K562 (cell line): Measurements from ENCODE around the gene RXRA. TPM values are rescaled to one million over a fixed set of nuclear protein-coding genes. Genes with fewer than 3 reads are reported as not detected.

ENCODE experiments used
- ATAC-seq: fragments of 200-7000 bp; cut with Tn5 transposase; 3 replicates; pipeline ENCODE4 v1.9.1; 2020; ENCODE audit warnings: moderate library complexity
- BruUV-seq: library from RNA; stranded (reverse); fragments of 400-500 nt; replicated peaks from 2 replicates; lab custom pipeline; 2021; lab: Mats Ljungman, UMichigan
- CTCF ChIA-PET: fragments of 300-600 bp; formaldehyde crosslinking; extraction: SDS; loops from one replicate; lab custom pipeline; 2021; ENCODE audit warnings: low intra/inter-chr PET ratio; lab: Yijun Ruan, JAX
- POLR2A ChIA-PET: fragments of 300-600, 350-650 bp; sonication (Branson Sonifier 250); formaldehyde crosslinking; extraction: SDS; loops from one replicate; lab custom pipeline; 2021; ENCODE audit warnings: antibody characterized with exemption, inconsistent platforms; lab: Yijun Ruan, JAX
- DNase-seq, 4 experiments: peaks; one replicate each; pipeline versions ENCODE4 v3.0.0 to v3.0.0-alpha.2; 2011 to 2018; ENCODE audit warnings: low spot score in 3 of 4, mixed read lengths in 3 of 4; ENCODE audit errors: extremely low read depth in 1 of 4
- FAIRE-seq: peaks from 2 replicates; lab custom pipeline; 2011; peaks lifted over from hg19 to GRCh38; lab: Jason Lieb, UNC
- H2AFZ ChIP-seq: 2 replicates; pipeline ENCODE4 v1.6.0; 2011; ENCODE audit warnings: low read depth, low read length, control low read depth, inconsistent platforms
- H3K27ac ChIP-seq: fragments of 200-600 bp; 3 replicates; pipeline ENCODE4 v1.8.0; 2011; ENCODE audit warnings: low read depth, mild to moderate bottlenecking, control low read depth, inconsistent platforms, low read length, moderate library complexity, mixed read lengths; ENCODE audit errors: extremely low read depth
- H3K27me3 ChIP-seq, 2 experiments: fragments of 300-600 bp in 1 of 2; 2 replicates in 1 of 2; 3 replicates in 1 of 2; pipeline versions ENCODE4 v1.6.0 to v1.8.0; 2011; ENCODE audit warnings: inconsistent platforms in 2 of 2, low read length in 2 of 2, mild to moderate bottlenecking in 1 of 2, mixed read lengths in 1 of 2, moderate library complexity in 1 of 2; ENCODE audit not compliant: control insufficient read depth in 2 of 2, insufficient read depth in 2 of 2
- H3K36me3 ChIP-seq: fragments of 300-600 bp; 3 replicates; pipeline ENCODE4 v1.8.0; 2011; ENCODE audit warnings: mild to moderate bottlenecking, low read length, inconsistent platforms; ENCODE audit not compliant: control insufficient read depth, insufficient read depth
- H3K4me1 ChIP-seq, 2 experiments: fragments of 200-600 bp in 1 of 2; replicated peaks in 1 of 2; 2 replicates in 1 of 2; 3 replicates in 1 of 2; pipeline versions ENCODE4 v1.5.1 to v1.8.0; 2011; ENCODE audit warnings: inconsistent platforms in 2 of 2, low read length in 2 of 2, mild to moderate bottlenecking in 1 of 2, mixed read lengths in 1 of 2, moderate library complexity in 1 of 2; ENCODE audit not compliant: control insufficient read depth in 2 of 2, insufficient read depth in 2 of 2
- H3K4me2 ChIP-seq: 2 replicates; pipeline ENCODE4 v1.6.1; 2011; ENCODE audit warnings: low read length, control low read depth, inconsistent platforms, mixed read lengths; ENCODE audit not compliant: insufficient read depth
- H3K4me3 ChIP-seq: fragments of 200-600 bp; sonication (generic), shearing (Covaris generic); 2 replicates; pipeline ENCODE4 v1.5.1; 2016; ENCODE audit warnings: control low read depth, inconsistent platforms
- H3K79me2 ChIP-seq: fragments of 200-600 bp; 3 replicates; pipeline ENCODE4 v1.8.0; 2011; ENCODE audit warnings: low read length, inconsistent platforms; ENCODE audit not compliant: control insufficient read depth, insufficient read depth
- H3K9ac ChIP-seq, 2 experiments: 2 replicates each; pipeline versions ENCODE4 v1.6.0 to v1.6.1; 2011; ENCODE audit warnings: low read depth in 2 of 2, low read length in 2 of 2, control low read depth in 1 of 2, inconsistent platforms in 1 of 2, mild to moderate bottlenecking in 1 of 2, mixed read lengths in 1 of 2; ENCODE audit not compliant: insufficient read depth in 1 of 2
- H3K9me1 ChIP-seq: one replicate; pipeline ENCODE4 v1.6.0; 2011; ENCODE audit warnings: inconsistent platforms, mild to moderate bottlenecking, low read length, moderate library complexity; ENCODE audit not compliant: control insufficient read depth, insufficient read depth
- H3K9me3 ChIP-seq: replicated peaks from 2 replicates; pipeline ENCODE4 v1.5.1; 2011; ENCODE audit warnings: low read depth, low read length, inconsistent platforms; ENCODE audit not compliant: control insufficient read depth, insufficient read depth
- H4K20me1 ChIP-seq: replicated peaks from 2 replicates; pipeline ENCODE4 v1.6.1; 2011; ENCODE audit warnings: low read length, inconsistent platforms, mixed read lengths; ENCODE audit not compliant: control insufficient read depth, insufficient read depth
- ASH1L ChIP-seq: fragments of 450-650 bp; IDR thresholded peaks from 2 replicates; pipeline ENCODE4 v1.6.1; 2018; ENCODE audit warnings: borderline replicate concordance, mild to moderate bottlenecking, low read depth; ENCODE audit not compliant: partially characterized antibody
- DPF2 ChIP-seq: fragments of 450-650 bp; IDR thresholded peaks from 2 replicates; pipeline ENCODE4 v1.6.1; 2016
- HNRNPK ChIP-seq: fragments of 200-400 bp; formaldehyde crosslinking; IDR thresholded peaks from one replicate; pipeline ENCODE4 v1.6.1; 2018; ENCODE audit warnings: mild to moderate bottlenecking, low read depth, low read length; ENCODE audit not compliant: poor library complexity, severe bottlenecking
- KDM1A ChIP-seq, 2 experiments: fragments of 450-650 bp; IDR thresholded peaks; 2 replicates each; pipeline ENCODE4 v1.6.1; 2016; ENCODE audit warnings: mild to moderate bottlenecking in 2 of 2
- KDM5B ChIP-seq: fragments of 200-600 bp; sonication (generic); IDR thresholded peaks from 2 replicates; pipeline ENCODE4 v1.6.1; 2012; ENCODE audit warnings: low read depth, mild to moderate bottlenecking, moderate library complexity, low read length, control low read depth, inconsistent platforms; ENCODE audit not compliant: insufficient replicate concordance
- KLF16 ChIP-seq: IDR thresholded peaks from 2 replicates; pipeline ENCODE4 v1.6.1; 2016; ENCODE audit warnings: antibody characterized with exemption
- MAZ ChIP-seq, 2 experiments: fragments of 450-650 bp in 1 of 2; sonication (generic) in 1 of 2; formaldehyde crosslinking; IDR thresholded peaks in 1 of 2; conservative IDR thresholded peaks in 1 of 2; 2 replicates each; pipeline versions ENCODE4 v1.4.0 to v1.5.0; 2020; ENCODE audit warnings: mild to moderate bottlenecking in 1 of 2, missing genetic modification reagents in 1 of 2
- MCM7 ChIP-seq, 2 experiments: fragments of 450-650 bp; IDR thresholded peaks; 2 replicates each; pipeline ENCODE4 v1.6.1; 2016 to 2018
- PHB2 ChIP-seq: fragments of 450-650 bp; IDR thresholded peaks from 2 replicates; pipeline ENCODE4 v1.6.1; 2017; ENCODE audit warnings: low read depth
- POLR2B ChIP-seq: fragments of 450-650 bp; IDR thresholded peaks from 2 replicates; pipeline ENCODE4 v1.6.1; 2018; ENCODE audit warnings: low read depth; ENCODE audit not compliant: partially characterized antibody
- STAT5A ChIP-seq: IDR thresholded peaks from 2 replicates; pipeline ENCODE4 v1.6.1; 2012; ENCODE audit warnings: low read length, inconsistent platforms, borderline replicate concordance
- SUPT5H ChIP-seq: fragments of 450-650 bp; IDR thresholded peaks from 2 replicates; pipeline ENCODE4 v1.6.1; 2016
- TOE1 ChIP-seq, 2 experiments: fragments of 450-650 bp in 1 of 2; sonication (generic) in 1 of 2; formaldehyde crosslinking in 1 of 2; IDR thresholded peaks; 2 replicates each; pipeline versions ENCODE4 v1.7.1 to v1.8.0; 2016 to 2022; ENCODE audit warnings: borderline replicate concordance in 2 of 2, mild to moderate bottlenecking in 2 of 2, antibody characterized with exemption in 1 of 2, inconsistent platforms in 1 of 2, low read depth in 1 of 2, missing genetic modification reagents in 1 of 2, moderate library complexity in 1 of 2
- TRIM24 ChIP-seq, 2 experiments: fragments of 450-650 bp; IDR thresholded peaks; 2 replicates each; pipeline ENCODE4 v1.6.1; 2016
- WGBS: fragments of 100-300 bp; shearing (Covaris generic); methylation state at CpG from one replicate; pipeline ENCODE4 v1.1.6; 2016; ENCODE audit warnings: low coverage, mixed read lengths; ENCODE audit not compliant: insufficient coverage; ENCODE audit errors: missing lambda C conversion rate; 5-methylcytosine and 5-hydroxymethylcytosine counted together
- in situ Hi-C: fragments of 300-500 bp; cut with MboI; formaldehyde crosslinking; loops from 4 replicates; pipeline ENCODE4 v1.15.0; 2018; ENCODE audit warnings: inconsistent platforms, mixed read lengths
- intact Hi-C: fragments of 100-400 bp; cut with micrococcal nuclease; formaldehyde crosslinking; loops from 2 replicates; pipeline ENCODE4 v1.14.2; 2022
- polyA plus RNA-seq, 8 experiments: library from polyadenylated mRNA; depleted of rRNA in 4 of 8; stranded (reverse) in 5 of 8; unstranded in 3 of 8; fragments of >200 nt; fragmentation: Nextera tagmentation in 2 of 8; fragmentation: Illumina TruSeq in 1 of 8; extraction: Ambion mirVana in 2 of 8; extraction: Trizol in 1 of 8; gene quantifications; 2 replicates each; pipeline versions ENCODE4 v1.2.1 to v1.2.3, GENCODE V29; 2011 to 2014; ENCODE audit warnings: inconsistent platforms in 1 of 8, missing spikeins in 1 of 8
- total RNA-seq, 7 experiments: library from RNA; depleted of rRNA in 6 of 7; stranded (reverse); fragments of >200 nt in 6 of 7; fragmentation: Illumina TruSeq in 2 of 7; extraction: Trizol in 2 of 7; gene quantifications; 2 replicates each; pipeline versions ENCODE4 v1.2.1 to v1.2.3, GENCODE V29; 2011 to 2021; ENCODE audit warnings: low replicate concordance in 1 of 7
- TF ChIP-seq, protein P1 (sequence below), 2 experiments: fragments of 450-650 bp in 1 of 2; IDR thresholded peaks; 2 replicates each; pipeline ENCODE4 v1.6.1; 2011 to 2017; ENCODE audit warnings: low read depth in 2 of 2, antibody characterized with exemption in 1 of 2, borderline replicate concordance in 1 of 2, low read length in 1 of 2, mild to moderate bottlenecking in 1 of 2, mixed read lengths in 1 of 2; ENCODE audit not compliant: control insufficient read depth in 1 of 2
- TF ChIP-seq, protein P2 (sequence below): fragments of 250-450 bp; sonication (Bioruptor Pico); IDR thresholded peaks from 2 replicates; pipeline ENCODE4 v1.5.1; 2021; ENCODE audit warnings: mild to moderate bottlenecking

The RXRA gene
- total and polyA plus RNA-seq, 9 of the 15 experiments (the other 6 are each of a cell fraction or from before 2014, with no cell fraction given), result 0.35 to 23.6 (median 4.6) TPM

DNA sequence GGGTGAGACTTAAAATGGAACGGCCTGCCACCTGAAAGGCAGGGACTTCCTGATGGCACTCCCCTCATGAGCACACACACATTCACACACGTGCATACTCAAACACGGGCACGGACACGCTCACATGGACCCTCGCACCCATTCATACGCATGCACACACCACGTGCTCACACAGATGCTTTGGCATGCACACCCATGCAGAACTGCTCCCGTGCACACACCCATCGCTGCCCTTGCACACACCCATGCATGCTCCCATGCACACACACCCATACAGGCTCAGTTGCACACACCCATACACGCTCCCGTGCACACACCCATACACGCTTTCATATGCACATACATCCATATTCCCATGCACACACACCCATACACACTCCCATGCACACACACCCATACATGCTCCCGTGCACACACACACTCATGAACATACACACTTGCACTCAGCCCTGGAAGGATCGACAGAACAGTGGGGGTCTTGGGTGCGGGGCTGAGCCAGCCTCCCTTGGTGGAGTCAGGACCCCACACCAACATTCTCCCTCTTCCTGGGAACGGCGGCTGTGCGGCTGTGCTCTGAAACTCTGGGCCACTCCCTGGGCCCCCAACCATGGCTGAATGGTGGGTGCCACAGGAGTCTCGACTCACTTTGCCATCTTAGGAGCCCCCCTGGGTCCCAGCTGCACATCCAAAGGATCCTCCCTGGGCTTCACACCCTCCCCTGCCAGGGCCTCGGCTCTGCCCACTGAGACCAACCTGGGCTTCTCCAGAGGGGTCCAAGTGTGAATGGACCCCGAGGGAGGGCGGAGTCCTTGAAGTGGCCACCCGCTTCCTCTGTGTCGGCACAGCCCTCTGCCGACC, 115.2 kb downstream of the RXRA start:
- H3K4me3 ChIP-seq, result no peak overlapping the region
- no peak overlapping the region for H3K4me2 ChIP-seq
- intact Hi-C loops (loop anchor here (2.0 kb wide), 1 partner anchor 173 kb away; no protein-coding TSS in a partner anchor), in situ Hi-C loops (no loop called here)
- CTCF ChIA-PET, result interaction anchor here (3.5 kb wide), 1 partner anchor 271 kb away, joined by 52 read pairs; no protein-coding TSS in a partner anchor
- POLR2A ChIA-PET, result interaction anchor here (0.6 to 1.4 kb wide), 3 partner anchors 18 to 286 kb away, joined by 3 read pairs; no protein-coding TSS in a partner anchor
- no TSS peak for BruUV-seq
- 0 out of 3 replicates have a peak, but pooled peaks cover 3% of the 10 kb centered on the region for H3K36me3 ChIP-seq
- no peaks in the 10 kb centered on the region; the same call in 1 of the 2 replicates for H3K9me3 ChIP-seq
- 36% methylated on average over 23 of the region's 26 CpGs for WGBS
- 0 out of 2 replicates have a peak, but pooled peaks cover 4% of the 10 kb centered on the region for H4K20me1 ChIP-seq
- H3K79me2 ChIP-seq, result no peaks in the 10 kb centered on the region
- H3K27me3 ChIP-seq, result no peaks in the 10 kb centered on the region
- no peak overlapping the region for H3K27ac ChIP-seq
- no peak for ATAC-seq
- FAIRE-seq, result no peak
- H3K4me1 ChIP-seq, result peaks cover 0 to 43% of the 10 kb centered on the region in 2 experiments; a peak in 1 of 5 replicates
- no peaks in the 10 kb centered on the region for H3K9me1 ChIP-seq
- no peak for DNase-seq
- H3K9ac ChIP-seq, result 0 out of 4 replicates have a peak overlapping the region, but pooled peaks of 1 of the 2 experiments have one; percentile 1
- no peak overlapping the region for H2AFZ ChIP-seq
- TF ChIP-seq, protein P1, sequence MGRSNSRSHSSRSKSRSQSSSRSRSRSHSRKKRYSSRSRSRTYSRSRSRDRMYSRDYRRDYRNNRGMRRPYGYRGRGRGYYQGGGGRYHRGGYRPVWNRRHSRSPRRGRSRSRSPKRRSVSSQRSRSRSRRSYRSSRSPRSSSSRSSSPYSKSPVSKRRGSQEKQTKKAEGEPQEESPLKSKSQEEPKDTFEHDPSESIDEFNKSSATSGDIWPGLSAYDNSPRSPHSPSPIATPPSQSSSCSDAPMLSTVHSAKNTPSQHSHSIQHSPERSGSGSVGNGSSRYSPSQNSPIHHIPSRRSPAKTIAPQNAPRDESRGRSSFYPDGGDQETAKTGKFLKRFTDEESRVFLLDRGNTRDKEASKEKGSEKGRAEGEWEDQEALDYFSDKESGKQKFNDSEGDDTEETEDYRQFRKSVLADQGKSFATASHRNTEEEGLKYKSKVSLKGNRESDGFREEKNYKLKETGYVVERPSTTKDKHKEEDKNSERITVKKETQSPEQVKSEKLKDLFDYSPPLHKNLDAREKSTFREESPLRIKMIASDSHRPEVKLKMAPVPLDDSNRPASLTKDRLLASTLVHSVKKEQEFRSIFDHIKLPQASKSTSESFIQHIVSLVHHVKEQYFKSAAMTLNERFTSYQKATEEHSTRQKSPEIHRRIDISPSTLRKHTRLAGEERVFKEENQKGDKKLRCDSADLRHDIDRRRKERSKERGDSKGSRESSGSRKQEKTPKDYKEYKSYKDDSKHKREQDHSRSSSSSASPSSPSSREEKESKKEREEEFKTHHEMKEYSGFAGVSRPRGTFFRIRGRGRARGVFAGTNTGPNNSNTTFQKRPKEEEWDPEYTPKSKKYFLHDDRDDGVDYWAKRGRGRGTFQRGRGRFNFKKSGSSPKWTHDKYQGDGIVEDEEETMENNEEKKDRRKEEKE (IDR thresholded peaks at IDR 0.05; ENCODE audit: borderline replicate concordance in 1 of 2, control insufficient read depth in 1 of 2, low read depth in 2 of 2, low read length in 1 of 2), result 0 out of 4 replicates have a peak, but pooled peaks of 1 of the 2 experiments have one; percentile 70
- no peak for TF ChIP-seq KDM5B
- TF ChIP-seq PHB2, result no peak
- TF ChIP-seq TRIM24 (IDR thresholded peaks at IDR 0.05), result no peak
- peak; percentile 38 for TF ChIP-seq POLR2B
- TF ChIP-seq HNRNPK, result no peak
- peak; percentile 32; the same call in 1 of the 2 replicates for TF ChIP-seq SUPT5H
- TF ChIP-seq DPF2, result no peak
- TF ChIP-seq, protein P2, sequence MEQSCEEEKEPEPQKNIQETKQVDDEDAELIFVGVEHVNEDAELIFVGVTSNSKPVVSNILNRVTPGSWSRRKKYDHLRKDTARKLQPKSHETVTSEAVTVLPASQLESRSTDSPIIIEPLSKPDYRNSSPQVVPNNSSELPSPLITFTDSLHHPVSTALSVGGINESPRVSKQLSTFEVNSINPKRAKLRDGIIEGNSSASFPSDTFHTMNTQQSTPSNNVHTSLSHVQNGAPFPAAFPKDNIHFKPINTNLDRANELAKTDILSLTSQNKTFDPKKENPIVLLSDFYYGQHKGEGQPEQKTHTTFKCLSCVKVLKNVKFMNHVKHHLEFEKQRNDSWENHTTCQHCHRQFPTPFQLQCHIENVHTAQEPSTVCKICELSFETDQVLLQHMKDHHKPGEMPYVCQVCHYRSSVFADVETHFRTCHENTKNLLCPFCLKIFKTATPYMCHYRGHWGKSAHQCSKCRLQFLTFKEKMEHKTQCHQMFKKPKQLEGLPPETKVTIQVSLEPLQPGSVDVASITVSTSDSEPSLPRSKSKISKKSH (CRISPR knock-in tag), result no peak
- TF ChIP-seq STAT5A, result no peak
- TF ChIP-seq TOE1 (IDR thresholded peaks at IDR 0.05; ENCODE audit: borderline replicate concordance), result no peak
- TF ChIP-seq TOE1 (CRISPR knock-in tag; IDR thresholded peaks at IDR 0.05; ENCODE audit: borderline replicate concordance, low read depth), result no peak
- no peak for TF ChIP-seq MAZ (CRISPR knock-in tag; conservative IDR thresholded peaks at IDR 0.05 in 1 of 2, IDR thresholded peaks at IDR 0.05 in 1 of 2)
- TF ChIP-seq ASH1L, result no peak
- no peak for TF ChIP-seq MCM7 (IDR thresholded peaks at IDR 0.05)
- peak in 1 of 2 experiments; percentile 30; a peak in 1 of 4 replicates for TF ChIP-seq KDM1A (IDR thresholded peaks at IDR 0.05)
- no peak for TF ChIP-seq KLF16
